Endothelial cell of umbilical vein (primary cell): ENCODE data around the gene GUCY2D. TPM values are rescaled to one million over a fixed set of nuclear protein-coding genes. Genes with fewer than 3 reads are reported as not detected.

Experiments used
- BruUV-seq: library from RNA; stranded (reverse); fragments of 400-500 nt; replicated peaks from 2 replicates; lab custom pipeline; 2021; lab: Mats Ljungman, UMichigan
- CTCF ChIA-PET: fragments of 300-600, 350-600 bp; sonication (Branson Sonifier 250); formaldehyde crosslinking; loops from one replicate; lab custom pipeline; 2021; ENCODE audit warnings: antibody characterized with exemption, inconsistent platforms; lab: Charles Lee
- POLR2A ChIA-PET: fragments of 300-600, 350-600 bp; sonication (Branson Sonifier 250); formaldehyde crosslinking; loops from one replicate; lab custom pipeline; 2021; ENCODE audit warnings: antibody characterized with exemption, inconsistent platforms; lab: Charles Lee
- DNase-seq: peaks from one replicate; pipeline ENCODE4 v3.0.0-alpha.2; 2011; ENCODE audit warnings: low read depth, low spot score
- FAIRE-seq: peaks from 2 replicates; lab custom pipeline; 2011; peaks lifted over from hg19 to GRCh38; lab: Jason Lieb, UNC
- H2AFZ ChIP-seq: 2 replicates; pipeline ENCODE4 v1.6.0; 2012; ENCODE audit warnings: low read depth, low read length, control low read depth, inconsistent platforms
- H3K27ac ChIP-seq: 2 replicates; pipeline ENCODE4 v1.5.1; 2011; ENCODE audit warnings: low read depth, mild to moderate bottlenecking, control low read depth, low read length, moderate library complexity; ENCODE audit not compliant: insufficient read depth
- H3K27me3 ChIP-seq, 2 experiments: 2 replicates each; pipeline versions ENCODE4 v1.6.0 to v1.6.1; 2011; ENCODE audit warnings: low read length in 2 of 2, mixed read lengths in 1 of 2; ENCODE audit not compliant: control insufficient read depth in 2 of 2, insufficient read depth in 2 of 2
- H3K36me3 ChIP-seq, 2 experiments: 2 replicates in 1 of 2; 3 replicates in 1 of 2; pipeline ENCODE4 v1.5.1; 2011; ENCODE audit warnings: low read length in 2 of 2, mild to moderate bottlenecking in 1 of 2, moderate library complexity in 1 of 2; ENCODE audit not compliant: control insufficient read depth in 2 of 2, insufficient read depth in 2 of 2; ENCODE audit errors: extremely low read depth in 1 of 2
- H3K4me1 ChIP-seq: 3 replicates; pipeline ENCODE4 v1.5.1; 2011; ENCODE audit warnings: mild to moderate bottlenecking, low read length; ENCODE audit not compliant: control insufficient read depth, insufficient read depth; ENCODE audit errors: extremely low read depth
- H3K4me2 ChIP-seq: 2 replicates; pipeline ENCODE4 v1.6.1; 2011; ENCODE audit warnings: low read length, control low read depth, mixed read lengths; ENCODE audit not compliant: insufficient read depth
- H3K4me3 ChIP-seq, 3 experiments: fragments of 200-600 bp in 1 of 3; sonication (generic), shearing (Covaris generic) in 1 of 3; replicated peaks in 1 of 3; 2 replicates each; pipeline ENCODE4 v1.5.1; 2011 to 2016; ENCODE audit warnings: control low read depth in 3 of 3, low read length in 3 of 3, mild to moderate bottlenecking in 2 of 3, inconsistent platforms in 1 of 3, low read depth in 1 of 3, moderate library complexity in 1 of 3; ENCODE audit not compliant: insufficient read depth in 1 of 3
- H3K79me2 ChIP-seq: 2 replicates; pipeline ENCODE4 v1.6.0; 2012; ENCODE audit warnings: low read length, inconsistent platforms; ENCODE audit not compliant: control insufficient read depth, insufficient read depth
- H3K9ac ChIP-seq: replicated peaks from 2 replicates; pipeline ENCODE3; 2011; ENCODE audit warnings: low read length, control low read depth; ENCODE audit not compliant: insufficient read depth; ENCODE audit errors: extremely low read depth
- H3K9me1 ChIP-seq: replicated peaks from 3 replicates; pipeline ENCODE4 v1.6.0; 2011; ENCODE audit warnings: mild to moderate bottlenecking, low read length; ENCODE audit not compliant: control insufficient read depth, insufficient read depth; ENCODE audit errors: extremely low read depth
- H3K9me3 ChIP-seq: replicated peaks from 2 replicates; pipeline ENCODE4 v1.5.1; 2012; ENCODE audit warnings: low read length, inconsistent platforms; ENCODE audit not compliant: control insufficient read depth, insufficient read depth
- H4K20me1 ChIP-seq: replicated peaks from 2 replicates; pipeline ENCODE3; 2011; ENCODE audit warnings: mild to moderate bottlenecking, low read length; ENCODE audit not compliant: control insufficient read depth, insufficient read depth; ENCODE audit errors: extremely low read depth
- CTCF ChIP-seq, 2 donors: IDR thresholded peaks; 1 replicate in 1 of 2; 2 replicates in 1 of 2; pipeline ENCODE4 v1.5.1; 2011; ENCODE audit warnings: low read length in 2 of 2, mild to moderate bottlenecking in 2 of 2, moderate library complexity in 2 of 2, control low read depth in 1 of 2, inconsistent platforms in 1 of 2, low read depth in 1 of 2; ENCODE audit not compliant: insufficient read depth in 1 of 2; ENCODE audit errors: extremely low read depth in 1 of 2
- EZH2 ChIP-seq: IDR thresholded peaks from 2 replicates; pipeline ENCODE4 v1.6.1; 2012; ENCODE audit warnings: borderline replicate concordance, low read depth, mild to moderate bottlenecking, moderate library complexity, low read length, inconsistent platforms; ENCODE audit not compliant: severe bottlenecking
- FOS ChIP-seq: IDR thresholded peaks from 2 replicates; pipeline ENCODE4 v1.6.1; 2011; ENCODE audit warnings: mild to moderate bottlenecking, low read length, moderate library complexity, borderline replicate concordance; ENCODE audit not compliant: insufficient read depth
- GATA2 ChIP-seq: IDR thresholded peaks from 2 replicates; pipeline ENCODE4 v1.7.0; 2011; ENCODE audit warnings: low read depth, mild to moderate bottlenecking, moderate library complexity, mixed read lengths, low read length; ENCODE audit not compliant: insufficient read length, insufficient read depth
- JUN ChIP-seq: IDR thresholded peaks from 2 replicates; pipeline ENCODE4 v1.6.1; 2011; ENCODE audit warnings: borderline replicate concordance, low read depth; ENCODE audit not compliant: insufficient read length, insufficient read depth
- MYC ChIP-seq: IDR thresholded peaks from one replicate; pipeline ENCODE4 v1.6.1; 2011; ENCODE audit warnings: mild to moderate bottlenecking, low read depth, low read length
- POLR2A ChIP-seq: IDR thresholded peaks from 2 replicates; pipeline ENCODE4 v1.6.1; 2012; ENCODE audit warnings: low read depth, mild to moderate bottlenecking, control low read depth, low read length
- POLR2AphosphoS5 ChIP-seq: IDR thresholded peaks from 2 replicates; pipeline ENCODE4 v1.6.1; 2012; ENCODE audit warnings: low read depth, mild to moderate bottlenecking, control low read depth, low read length, moderate library complexity; ENCODE audit not compliant: insufficient read depth
- dilution Hi-C: fragments of 300-500 bp; cut with MboI; formaldehyde crosslinking; loops from one replicate; pipeline ENCODE4 v1.15.0; 2019; ENCODE audit warnings: low sequenced_read_pairs; ENCODE audit not compliant: extremely low pct_ligation_motif_present
- intact Hi-C: fragments of 100-400 bp; cut with micrococcal nuclease; formaldehyde crosslinking; loops from one replicate; pipeline ENCODE4 v1.10.0; 2022
- polyA plus RNA-seq, 4 experiments: library from polyadenylated mRNA; depleted of rRNA in 3 of 4; stranded (reverse) in 3 of 4; unstranded in 1 of 4; fragments of >200 nt; gene quantifications; 2 replicates each; pipeline versions ENCODE4 v1.2.1 to v1.2.3, GENCODE V29; 2011 to 2012; ENCODE audit warnings: missing spikeins in 1 of 4
- total RNA-seq: library from RNA; stranded (reverse); gene quantifications from 2 replicates; pipeline ENCODE4 v1.2.3, GENCODE V29; 2021
- TF ChIP-seq, protein P1 (sequence below): IDR thresholded peaks from 2 replicates; pipeline ENCODE4 v1.6.1; 2011; ENCODE audit not compliant: insufficient read depth, insufficient read length

GUCY2D gene
- total and polyA plus RNA-seq, 2 donors (not counting 3 experiments of a cell fraction or from before 2014, with no cell fraction given), result not detected

GRCh38 chr17:8038954-8039610 is 36.7 kb downstream of the GUCY2D start, which contains the start of gene ALOX15B:
ALOX15B (plus strand) TSS chr17:8039059; CDS start chr17:8039156, 97 bp downstream.
- no peaks in the 10 kb centered on the region for H3K79me2 ChIP-seq
- H3K4me2 ChIP-seq, result no peak within 1 kb of the TSS
- FAIRE-seq, result no peak
- no peak for DNase-seq
- no peaks in the 10 kb centered on the region for H3K9me3 ChIP-seq
- H3K36me3 ChIP-seq, result no peaks in the 10 kb centered on the region
- H3K9me1 ChIP-seq, result no peaks in the 10 kb centered on the region
- intact Hi-C loops (no loop called here), dilution Hi-C loops (no loop called here)
- H3K27me3 ChIP-seq, result peaks cover 14 to 21% of the 10 kb centered on the region in 2 experiments
- no peak within 1 kb of the TSS for H3K27ac ChIP-seq
- TF ChIP-seq, protein P1, sequence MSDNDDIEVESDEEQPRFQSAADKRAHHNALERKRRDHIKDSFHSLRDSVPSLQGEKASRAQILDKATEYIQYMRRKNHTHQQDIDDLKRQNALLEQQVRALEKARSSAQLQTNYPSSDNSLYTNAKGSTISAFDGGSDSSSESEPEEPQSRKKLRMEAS, result no peak
- TF ChIP-seq POLR2A, result no peak
- no peak for TF ChIP-seq POLR2AphosphoS5
- no peak for TF ChIP-seq GATA2
- no peak for TF ChIP-seq CTCF (IDR thresholded peaks at IDR 0.05; ENCODE audit: extremely low read depth in 1 of 2, insufficient read depth in 1 of 2, low read depth in 1 of 2, low read length in 2 of 2)
- TF ChIP-seq MYC, result no peak
- TF ChIP-seq EZH2, result no peak
- no peak for TF ChIP-seq JUN
- TF ChIP-seq FOS, result no peak
- no peak within 1 kb of the TSS for H3K9ac ChIP-seq
- no peaks in the 10 kb centered on the region for H3K4me1 ChIP-seq
- H4K20me1 ChIP-seq, result no peaks in the 10 kb centered on the region
- no peak within 1 kb of the TSS for H2AFZ ChIP-seq
- no TSS peak for BruUV-seq
- H3K4me3 ChIP-seq, result no peak within 1 kb of the TSS
- ChIA-PET POLR2A (interaction anchor here (0.7 kb wide), 1 partner anchor 63 kb away, joined by 4 read pairs; no protein-coding TSS in a partner anchor), CTCF (interaction anchor here (1.4 to 3.8 kb wide), 3 partner anchors 49 to 296 kb away, joined by 3 to 48 read pairs (median 28); no protein-coding TSS in a partner anchor)
